Activated CD8-positive, alpha-beta T cell treated with anti-CD3 and anti-CD28 coated beads for 36 hours (primary cell): ENCODE measurements around the gene WNT7B. TPM values are rescaled to one million over a fixed set of nuclear protein-coding genes. Genes with fewer than 3 reads are reported as not detected.

Source experiments
- ATAC-seq: fragments of 200-7000 bp; cut with Tn5 transposase; one replicate; pipeline ENCODE4 v1.10.0; 2021; ENCODE audit warnings: mild to moderate bottlenecking, moderate library complexity
- CTCF ChIA-PET: fragments of 350-600 bp; sonication (Branson Sonifier 250); formaldehyde crosslinking; loops from one replicate; lab custom pipeline; 2021; ENCODE audit warnings: antibody characterized with exemption; lab: Charles Lee
- POLR2A ChIA-PET: fragments of 350-600 bp; sonication (Branson Sonifier 250); formaldehyde crosslinking; loops from one replicate; lab custom pipeline; 2021; ENCODE audit warnings: antibody characterized with exemption; lab: Charles Lee
- DNase-seq: peaks from one replicate; pipeline ENCODE4 v3.0.0-alpha.2; 2020
- H3K27ac Mint-ChIP-seq: one replicate; pipeline ENCODE4 v1.8.0; 2021; ENCODE audit warnings: mild to moderate bottlenecking, mixed read lengths
- H3K27me3 Mint-ChIP-seq: one replicate; pipeline ENCODE4 v1.8.0; 2021; ENCODE audit warnings: mixed read lengths
- H3K36me3 Mint-ChIP-seq: one replicate; pipeline ENCODE4 v1.8.0; 2021; ENCODE audit warnings: low read depth, mixed read lengths
- H3K4me1 Mint-ChIP-seq: one replicate; pipeline ENCODE4 v1.8.0; 2021; ENCODE audit warnings: low read depth, mixed read lengths
- H3K4me3 Mint-ChIP-seq: one replicate; pipeline ENCODE4 v1.8.0; 2021; ENCODE audit warnings: mild to moderate bottlenecking, moderate library complexity, mixed read lengths
- H3K9me3 Mint-ChIP-seq: one replicate; pipeline ENCODE4 v1.8.0; 2021; ENCODE audit warnings: mixed read lengths
- intact Hi-C: fragments of 100-400 bp; cut with micrococcal nuclease; formaldehyde crosslinking; loops from one replicate; pipeline ENCODE4 v1.10.0; 2022
- total RNA-seq, 2 experiments: library from RNA; stranded (reverse); gene quantifications; one replicate each; pipeline ENCODE4 v1.2.3, GENCODE V29; 2021
- TF ChIP-seq, protein P1 (sequence below): fragments of 200-600 bp; IDR thresholded peaks from one replicate; pipeline ENCODE4 v1.8.0; 2022; ENCODE audit warnings: antibody characterized with exemption, mild to moderate bottlenecking

The WNT7B gene
- total RNA-seq, 2 experiments from 2014 or later = not detected

GRCh38 chr22:45918459-45919370 is 58.2 kb downstream of the WNT7B start:
- peaks cover 5% of the 10 kb centered on the region for H3K9me3 Mint-ChIP-seq
- POLR2A ChIA-PET = no interaction called here
- TF ChIP-seq, protein P1, sequence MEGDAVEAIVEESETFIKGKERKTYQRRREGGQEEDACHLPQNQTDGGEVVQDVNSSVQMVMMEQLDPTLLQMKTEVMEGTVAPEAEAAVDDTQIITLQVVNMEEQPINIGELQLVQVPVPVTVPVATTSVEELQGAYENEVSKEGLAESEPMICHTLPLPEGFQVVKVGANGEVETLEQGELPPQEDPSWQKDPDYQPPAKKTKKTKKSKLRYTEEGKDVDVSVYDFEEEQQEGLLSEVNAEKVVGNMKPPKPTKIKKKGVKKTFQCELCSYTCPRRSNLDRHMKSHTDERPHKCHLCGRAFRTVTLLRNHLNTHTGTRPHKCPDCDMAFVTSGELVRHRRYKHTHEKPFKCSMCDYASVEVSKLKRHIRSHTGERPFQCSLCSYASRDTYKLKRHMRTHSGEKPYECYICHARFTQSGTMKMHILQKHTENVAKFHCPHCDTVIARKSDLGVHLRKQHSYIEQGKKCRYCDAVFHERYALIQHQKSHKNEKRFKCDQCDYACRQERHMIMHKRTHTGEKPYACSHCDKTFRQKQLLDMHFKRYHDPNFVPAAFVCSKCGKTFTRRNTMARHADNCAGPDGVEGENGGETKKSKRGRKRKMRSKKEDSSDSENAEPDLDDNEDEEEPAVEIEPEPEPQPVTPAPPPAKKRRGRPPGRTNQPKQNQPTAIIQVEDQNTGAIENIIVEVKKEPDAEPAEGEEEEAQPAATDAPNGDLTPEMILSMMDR = no peak
- H3K27ac Mint-ChIP-seq = no peak overlapping the region
- no peak overlapping the region for H3K4me3 Mint-ChIP-seq
- ATAC-seq (no peak), DNase-seq (no peak)
- H3K36me3 Mint-ChIP-seq = no peaks in the 10 kb centered on the region
- no peaks in the 10 kb centered on the region for H3K4me1 Mint-ChIP-seq
- no peaks in the 10 kb centered on the region for H3K27me3 Mint-ChIP-seq
- CTCF ChIA-PET = no interaction called here
- intact Hi-C loops = no loop called here

DNA sequence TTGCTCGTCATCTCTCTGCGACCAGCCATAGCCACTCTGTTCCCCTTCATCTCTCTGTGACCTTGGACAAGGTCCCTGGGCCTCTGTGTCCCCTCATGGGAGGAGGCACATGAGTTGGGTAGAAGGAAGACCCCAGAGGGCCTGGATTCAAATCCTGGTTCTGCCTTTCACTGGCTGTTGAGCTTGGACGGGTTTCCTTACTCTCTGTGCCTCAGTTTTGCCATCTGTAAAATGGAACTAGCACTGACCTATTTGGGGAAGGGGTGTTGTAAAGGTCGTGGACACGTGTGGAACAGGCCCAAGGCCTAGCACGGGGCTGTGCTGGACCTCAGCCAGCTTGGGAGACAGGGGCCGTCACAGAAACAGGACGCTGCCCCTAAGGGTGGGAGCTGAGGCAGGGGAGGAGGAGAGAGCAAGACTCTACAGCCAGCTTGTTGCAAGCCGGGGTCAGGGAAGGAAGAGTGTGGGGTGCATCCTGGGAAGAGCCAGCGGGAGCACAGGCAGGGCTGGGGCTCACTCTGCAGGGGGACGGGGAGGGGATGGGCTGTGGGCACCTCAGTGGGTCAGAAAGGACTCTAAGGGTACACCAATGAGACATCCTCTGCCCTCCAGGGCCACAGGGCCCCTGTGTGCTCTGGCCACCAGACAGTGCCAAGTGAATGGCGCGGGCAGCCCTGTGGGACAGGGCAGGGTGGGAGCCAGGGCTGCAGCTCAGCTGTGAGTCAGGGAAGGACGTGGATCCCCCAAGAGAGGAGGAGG is 59.1 kb downstream of the WNT7B start:
- no peak for ATAC-seq
- H3K9me3 Mint-ChIP-seq = peaks cover 5% of the 10 kb centered on the region

DNA sequence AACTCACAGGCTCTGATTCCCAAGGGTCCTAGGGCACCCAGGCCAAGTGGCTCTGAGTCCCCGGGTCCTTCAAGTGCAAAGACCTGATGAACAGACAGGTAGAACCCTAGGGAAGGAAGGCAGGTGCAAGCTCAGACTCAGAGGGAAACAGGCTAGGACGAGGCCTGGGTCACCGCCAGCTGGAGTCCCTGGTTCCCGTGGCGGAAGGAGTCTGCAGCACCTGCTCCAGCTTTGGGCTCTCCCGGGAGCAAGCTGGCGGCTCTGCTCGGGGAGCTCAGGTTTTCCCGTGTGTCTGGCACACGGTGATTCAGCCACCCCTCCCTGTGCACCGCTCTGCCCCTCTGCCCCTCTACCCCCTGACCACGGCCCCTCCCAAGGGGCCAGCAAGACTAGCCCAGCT is 59.8 kb downstream of the WNT7B start:
- no peak for ATAC-seq
- intact Hi-C loops = no loop called here
- H3K36me3 Mint-ChIP-seq = no peaks in the 10 kb centered on the region
- H3K9me3 Mint-ChIP-seq = peaks cover 5% of the 10 kb centered on the region
- H3K27ac Mint-ChIP-seq = no peak overlapping the region
- no peaks in the 10 kb centered on the region for H3K4me1 Mint-ChIP-seq
- ChIA-PET POLR2A (no interaction called here), CTCF (no interaction called here)
- TF ChIP-seq, protein P1 = no peak
- DNase-seq = no peak
- peaks cover 1% of the 10 kb centered on the region for H3K27me3 Mint-ChIP-seq
- H3K4me3 Mint-ChIP-seq = no peak overlapping the region

More for the DNA sequence above, 59.1 kb downstream of the WNT7B start:
- H3K4me1 Mint-ChIP-seq = no peaks in the 10 kb centered on the region
- intact Hi-C loops = no loop called here
- peaks cover 1% of the 10 kb centered on the region for H3K27me3 Mint-ChIP-seq
- no peak overlapping the region for H3K27ac Mint-ChIP-seq
- DNase-seq = no peak
- H3K4me3 Mint-ChIP-seq = no peak overlapping the region
- ChIA-PET CTCF (no interaction called here), POLR2A (no interaction called here)
- TF ChIP-seq, protein P1 = no peak
- H3K36me3 Mint-ChIP-seq = no peaks in the 10 kb centered on the region

- no peak for DNase-seq
- Mint-ChIP-seq H3K9me3 (peaks cover 5% of the 10 kb centered on the region), H3K27me3 (peaks cover 1% of the 10 kb centered on the region), H3K4me1 (no peaks in the 10 kb centered on the region), H3K36me3 (no peaks in the 10 kb centered on the region), H3K27ac (no peak overlapping the region), H3K4me3 (no peak overlapping the region)
- ChIA-PET CTCF (no interaction called here), POLR2A (no interaction called here)
- intact Hi-C loops = no loop called here
- ATAC-seq = no peak
- TF ChIP-seq, protein P1 = no peak
Measured at GRCh38 chr22:45916515-45916914, 60.4 kb downstream of the WNT7B start.

DNA sequence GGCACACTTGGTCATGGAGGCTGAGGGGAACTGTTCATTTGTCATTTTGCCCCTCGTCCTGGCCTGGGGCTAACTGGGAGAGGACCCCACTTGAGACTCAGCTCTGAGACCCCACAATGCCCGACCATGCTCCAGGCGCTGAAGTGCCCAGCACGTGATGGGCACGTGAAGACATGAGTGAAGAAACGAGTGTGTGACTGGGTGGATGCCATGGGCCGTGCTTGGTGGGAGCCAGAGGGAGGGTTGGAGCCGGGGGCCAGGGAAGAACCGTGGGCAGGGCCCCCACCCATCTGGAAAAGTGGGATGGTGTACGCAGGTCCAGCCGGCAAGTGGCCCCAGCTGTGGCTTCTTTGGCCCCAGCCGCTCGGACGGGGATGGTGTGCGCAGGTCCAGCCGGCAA is 61.1 kb downstream of the WNT7B start:
- Mint-ChIP-seq H3K9me3 (peaks cover 5% of the 10 kb centered on the region), H3K4me3 (no peak overlapping the region), H3K27me3 (peaks cover 1% of the 10 kb centered on the region), H3K27ac (no peak overlapping the region), H3K4me1 (no peaks in the 10 kb centered on the region), H3K36me3 (no peaks in the 10 kb centered on the region)
- ChIA-PET POLR2A (no interaction called here), CTCF (no interaction called here)
- intact Hi-C loops = no loop called here
- ATAC-seq (no peak), DNase-seq (no peak)
- TF ChIP-seq, protein P1 = no peak
